Measurements from ENCODE around the gene HES1.

GRCh38 chr3:194103983-194104751 is 31.8 kb upstream of the HES1 start:
- no peak for TF ChIP-seq CTCF (IDR thresholded peaks at IDR 0.05; ENCODE audit: poor library complexity, severe bottlenecking)
- no peak for TF ChIP-seq POLR2AphosphoS5 (IDR thresholded peaks at IDR 0.05)
- no peak for TF ChIP-seq EZH2 (IDR thresholded peaks at IDR 0.05; ENCODE audit: borderline replicate concordance, insufficient read depth, low read length, poor library complexity, severe bottlenecking)
- no peak for TF ChIP-seq EP300 (conservative IDR thresholded peaks at IDR 0.05; ENCODE audit: poor library complexity, severe bottlenecking)
- TF ChIP-seq MXI1 (conservative IDR thresholded peaks at IDR 0.05; ENCODE audit: poor library complexity, severe bottlenecking): no peak
- TF ChIP-seq RAD21 (conservative IDR thresholded peaks at IDR 0.05): no peak
- no peak for TF ChIP-seq TAF1 (IDR thresholded peaks at IDR 0.05; ENCODE audit: low read depth)

All from neural cell (in vitro differentiated cells).